Measurements from ENCODE around the gene POU6F1. TPM values are rescaled to one million over a fixed set of nuclear protein-coding genes. Genes with fewer than 3 reads are reported as not detected.

The POU6F1 gene
- total RNA-seq, 4 donors from 2014 or later: 2.6 to 60.6 (median 5.8) TPM

DNA sequence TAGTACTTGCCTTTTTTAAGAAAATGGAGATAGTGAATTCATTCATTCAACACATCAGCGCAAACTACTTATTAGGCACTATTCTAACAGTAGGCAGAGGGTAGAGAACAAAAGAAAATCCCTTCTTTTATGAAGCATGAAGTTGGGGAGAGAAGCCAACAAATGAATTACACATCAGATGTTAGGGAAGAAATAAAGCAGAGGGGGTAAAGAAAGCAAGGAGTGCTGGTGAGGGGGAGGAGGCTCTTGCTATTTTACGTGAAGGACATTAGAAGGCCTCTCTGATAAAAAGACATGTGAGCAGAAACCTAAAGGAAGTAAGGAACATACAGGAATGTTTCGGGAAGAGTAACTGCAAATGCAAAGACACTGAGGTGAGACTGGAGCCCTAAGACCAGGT lies 67.1 kb downstream of the POU6F1 start:
- H3K4me3 ChIP-seq: no peak overlapping the region
- H3K36me3 ChIP-seq: no peaks in the 10 kb centered on the region
- no peaks in the 10 kb centered on the region for H3K9me3 ChIP-seq
- intact Hi-C loops (cut with DNase I; ENCODE audit: low total_unique reads): no loop called here
- DNase-seq: no peak
- H3K27ac ChIP-seq: no peak overlapping the region
- H3K27me3 ChIP-seq: no peaks in the 10 kb centered on the region
- TF ChIP-seq, protein P1, sequence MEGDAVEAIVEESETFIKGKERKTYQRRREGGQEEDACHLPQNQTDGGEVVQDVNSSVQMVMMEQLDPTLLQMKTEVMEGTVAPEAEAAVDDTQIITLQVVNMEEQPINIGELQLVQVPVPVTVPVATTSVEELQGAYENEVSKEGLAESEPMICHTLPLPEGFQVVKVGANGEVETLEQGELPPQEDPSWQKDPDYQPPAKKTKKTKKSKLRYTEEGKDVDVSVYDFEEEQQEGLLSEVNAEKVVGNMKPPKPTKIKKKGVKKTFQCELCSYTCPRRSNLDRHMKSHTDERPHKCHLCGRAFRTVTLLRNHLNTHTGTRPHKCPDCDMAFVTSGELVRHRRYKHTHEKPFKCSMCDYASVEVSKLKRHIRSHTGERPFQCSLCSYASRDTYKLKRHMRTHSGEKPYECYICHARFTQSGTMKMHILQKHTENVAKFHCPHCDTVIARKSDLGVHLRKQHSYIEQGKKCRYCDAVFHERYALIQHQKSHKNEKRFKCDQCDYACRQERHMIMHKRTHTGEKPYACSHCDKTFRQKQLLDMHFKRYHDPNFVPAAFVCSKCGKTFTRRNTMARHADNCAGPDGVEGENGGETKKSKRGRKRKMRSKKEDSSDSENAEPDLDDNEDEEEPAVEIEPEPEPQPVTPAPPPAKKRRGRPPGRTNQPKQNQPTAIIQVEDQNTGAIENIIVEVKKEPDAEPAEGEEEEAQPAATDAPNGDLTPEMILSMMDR (IDR thresholded peaks at IDR 0.05): no peak
- no peak for TF ChIP-seq POLR2A (IDR thresholded peaks at IDR 0.05)
- no peaks in the 10 kb centered on the region for H3K4me1 ChIP-seq

DNA sequence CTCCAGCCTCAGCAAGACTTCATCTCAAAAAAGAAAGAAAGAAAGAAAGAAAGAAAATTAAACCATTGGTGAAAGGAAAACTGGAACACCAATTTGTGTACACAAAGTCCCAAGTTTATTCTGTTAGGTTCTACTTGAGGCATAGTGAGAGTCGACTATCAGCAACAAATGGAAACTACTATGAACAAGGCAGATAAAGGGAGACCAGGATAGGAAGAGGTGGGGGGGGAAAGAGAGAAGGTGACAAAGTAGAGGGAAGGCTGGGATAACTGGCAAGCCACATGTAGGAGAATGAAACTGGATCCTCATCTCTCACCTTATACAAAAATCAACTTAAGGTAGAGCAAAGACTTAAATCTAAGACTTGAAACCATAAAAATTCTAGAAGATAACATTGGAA lies 70.6 kb downstream of the POU6F1 start:
- Histone ChIP-seq H3K4me3 (no peak overlapping the region), H3K4me1 (no peaks in the 10 kb centered on the region), H3K36me3 (no peaks in the 10 kb centered on the region), H3K27me3 (no peaks in the 10 kb centered on the region), H3K9me3 (no peaks in the 10 kb centered on the region), H3K27ac (no peak overlapping the region)
- TF ChIP-seq, protein P1 (IDR thresholded peaks at IDR 0.05): no peak
- no peak for TF ChIP-seq POLR2A (IDR thresholded peaks at IDR 0.05)
- DNase-seq: no peak
- intact Hi-C loops (cut with DNase I; ENCODE audit: low total_unique reads): no loop called here

DNA sequence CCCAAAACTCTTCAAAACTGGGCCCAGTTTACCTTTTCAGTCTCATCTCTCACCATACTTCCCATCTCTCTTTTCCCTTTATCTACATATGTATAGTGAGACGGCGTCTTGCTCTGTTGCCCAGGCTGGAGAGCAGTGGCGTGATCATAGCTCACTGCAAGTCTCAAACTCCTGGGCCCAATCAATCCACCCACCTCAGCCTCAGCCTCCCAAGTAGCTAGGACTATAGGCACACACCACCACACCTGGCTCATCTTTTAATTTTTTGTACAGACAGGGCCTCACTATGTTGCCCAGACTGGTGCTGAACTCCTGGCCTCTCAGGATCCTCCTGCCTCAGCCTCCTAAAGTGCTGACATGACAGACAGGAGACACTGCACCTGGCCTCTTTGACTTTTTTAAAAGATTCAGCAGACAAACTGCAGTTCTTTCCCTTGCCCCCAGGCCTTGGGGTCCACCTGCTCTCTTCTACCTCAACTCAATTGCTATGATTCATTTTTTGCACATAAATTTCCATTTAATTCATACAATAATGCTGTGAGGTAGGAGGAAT lies 78.5 kb downstream of the POU6F1 start:
- Histone ChIP-seq H3K27me3 (no peaks in the 10 kb centered on the region), H3K4me3 (no peak overlapping the region), H3K27ac (no peak overlapping the region), H3K9me3 (no peaks in the 10 kb centered on the region), H3K4me1 (no peaks in the 10 kb centered on the region), H3K36me3 (no peaks in the 10 kb centered on the region)
- no peak for DNase-seq
- intact Hi-C loops (cut with DNase I; ENCODE audit: low total_unique reads): no loop called here
- no peak for TF ChIP-seq POLR2A (IDR thresholded peaks at IDR 0.05)
- TF ChIP-seq, protein P1 (IDR thresholded peaks at IDR 0.05): no peak

Small RNA genes lying within 50 kb of the gene (small RNA-seq; reads per million reads assigned to genes)
- gene RF00019 (not detected), gene RNU6-199P (not detected)

Other genes starting within 250 kb of the POU6F1 start
- 10 to 100 TPM; 22.9 to 71.0 (median 61.4) TPM for gene SLC11A2, start 191.7 kb downstream of the POU6F1 start, total RNA-seq
- 10 to 100 TPM; 45.9 to 81.5 (median 61.5) TPM for gene LETMD1, start 169.7 kb downstream of the POU6F1 start, total RNA-seq
- gene CSRNP2, start 134.5 kb downstream of the POU6F1 start, total RNA-seq: 10 to 100 TPM; 21.5 to 39.7 (median 28.9) TPM
- 10 to 100 TPM in 3 of 4 donors, 1 to 10 TPM in 1; 6.1 to 30.7 (median 19.8) TPM for gene TFCP2, start 44.9 kb downstream of the POU6F1 start, total RNA-seq
- gene DAZAP2, start 20.8 kb upstream of the POU6F1 start, total RNA-seq: 100 to 1,000 TPM in 3 of 4 donors, 10 to 100 TPM in 1; 63.3 to 229 (median 192) TPM
- gene SMAGP, start 52.4 kb upstream of the POU6F1 start, total RNA-seq: 10 to 100 TPM in 2 of 4 donors, 1 to 10 TPM in 2; 1.2 to 19.0 (median 9.5) TPM
- gene BIN2, start 106.1 kb upstream of the POU6F1 start, total RNA-seq: 1 to 10 TPM in 3 of 4 donors, under 1 TPM in 1; 0.29 to 5.0 (median 2.3) TPM
- not detected for gene CELA1, start 128.6 kb upstream of the POU6F1 start, total RNA-seq
- gene GALNT6, start 173.3 kb upstream of the POU6F1 start, total RNA-seq: 1 to 10 TPM in 1 of 4 donors, under 1 TPM in 2, not detected in 1; under 0.01 to 1.3 (median 0.76) TPM
- 1 to 10 TPM in 2 of 4 donors, under 1 TPM in 1, not detected in 1; under 0.01 to 8.0 (median 1.3) TPM for gene SLC4A8, start 206.8 kb upstream of the POU6F1 start, total RNA-seq